Memory B cell (primary cell): ENCODE measurements around the gene RPL41.

Experiments
- ATAC-seq: fragments of 150-1000 bp; cut with Tn5 transposase; 2 replicates; pipeline ENCODE4 v1.10.0; 2021; ENCODE audit warnings: low read depth, mild to moderate bottlenecking, moderate library complexity
- DNase-seq, 2 donors: peaks; one replicate each; pipeline ENCODE4 v3.0.0; 2022; ENCODE audit warnings: low spot score in 2 of 2
- H3K27ac Mint-ChIP-seq: one replicate; pipeline ENCODE4 v1.8.0; 2022; ENCODE audit warnings: mild to moderate bottlenecking, moderate library complexity, mixed read lengths
- H3K27me3 Mint-ChIP-seq: one replicate; pipeline ENCODE4 v1.8.0; 2022; ENCODE audit warnings: mixed read lengths
- H3K36me3 Mint-ChIP-seq: one replicate; pipeline ENCODE4 v1.8.0; 2022; ENCODE audit warnings: mild to moderate bottlenecking, mixed read lengths
- H3K4me1 Mint-ChIP-seq: one replicate; pipeline ENCODE4 v1.8.0; 2022; ENCODE audit warnings: mixed read lengths
- H3K4me3 Mint-ChIP-seq: one replicate; pipeline ENCODE4 v1.8.0; 2022; ENCODE audit warnings: mild to moderate bottlenecking, moderate library complexity, mixed read lengths
- H3K9me3 Mint-ChIP-seq: one replicate; pipeline ENCODE4 v1.8.0; 2022; ENCODE audit warnings: mixed read lengths

The RPL41 gene

GRCh38 chr12:56086096-56086495 is 30.3 kb upstream of the RPL41 start:
- Mint-ChIP-seq H3K4me3 (no peak overlapping the region), H3K36me3 (no peaks in the 10 kb centered on the region), H3K27me3 (peaks cover 8% of the 10 kb centered on the region), H3K4me1 (no peaks in the 10 kb centered on the region), H3K27ac (no peak overlapping the region), H3K9me3 (no peaks in the 10 kb centered on the region)
- ATAC-seq (no peak), DNase-seq (no peak)

DNA sequence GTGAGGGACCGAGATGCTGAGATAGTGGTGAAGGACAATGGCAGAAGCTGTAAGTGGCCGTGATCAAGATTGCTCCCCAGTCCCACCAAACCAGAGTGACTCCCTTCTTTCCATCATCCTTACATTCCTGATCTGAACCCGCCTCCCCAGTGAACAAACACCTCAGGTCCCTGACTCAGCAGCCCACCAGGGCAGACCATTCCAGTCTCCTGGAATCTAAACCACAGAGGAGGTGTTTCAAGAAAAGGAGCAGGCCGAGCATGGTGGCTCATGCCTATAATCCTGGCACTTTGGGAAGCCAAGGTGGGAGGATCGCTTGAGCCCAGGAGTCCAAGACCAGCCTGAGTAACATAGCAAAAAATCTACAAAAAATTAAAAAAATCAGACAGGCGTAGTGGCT is 29.8 kb upstream of the RPL41 start:
- ATAC-seq = no peak
- Mint-ChIP-seq H3K27me3 (peaks cover 8% of the 10 kb centered on the region), H3K4me1 (no peaks in the 10 kb centered on the region), H3K36me3 (no peaks in the 10 kb centered on the region), H3K27ac (no peak overlapping the region), H3K9me3 (no peaks in the 10 kb centered on the region), H3K4me3 (no peak overlapping the region)
- no peak for DNase-seq

DNA sequence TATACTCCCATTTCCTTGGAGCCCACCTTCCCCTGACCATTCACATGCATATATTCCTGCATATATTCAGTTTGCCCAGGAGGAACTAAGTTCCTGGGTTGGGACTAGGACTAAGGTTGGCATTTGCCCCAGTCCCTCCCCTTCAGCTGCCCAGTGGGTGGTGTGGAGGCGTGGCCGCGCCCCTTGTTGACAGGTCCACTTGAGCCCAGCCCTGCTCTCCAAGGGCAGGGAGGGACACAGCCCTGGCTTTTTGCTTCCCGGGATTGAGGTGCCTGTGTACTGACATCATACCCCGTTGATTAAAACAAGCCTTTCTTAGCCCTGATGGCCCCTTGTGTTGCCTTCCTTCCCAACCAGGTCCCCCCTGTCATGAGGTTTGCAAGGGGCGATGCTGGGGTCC is 29.2 kb upstream of the RPL41 start:
- DNase-seq = no peak
- no peaks in the 10 kb centered on the region for H3K9me3 Mint-ChIP-seq
- H3K4me3 Mint-ChIP-seq = no peak overlapping the region
- no peaks in the 10 kb centered on the region for H3K36me3 Mint-ChIP-seq
- no peak overlapping the region for H3K27ac Mint-ChIP-seq
- no peaks in the 10 kb centered on the region for H3K4me1 Mint-ChIP-seq
- H3K27me3 Mint-ChIP-seq = peaks cover 5% of the 10 kb centered on the region
- no peak for ATAC-seq

GRCh38 chr12:56097738-56098137 is 18.7 kb upstream of the RPL41 start:
- H3K4me3 Mint-ChIP-seq = no peak overlapping the region
- peak overlapping the region; percentile 36 for H3K27ac Mint-ChIP-seq
- H3K4me1 Mint-ChIP-seq = no peaks in the 10 kb centered on the region
- no peaks in the 10 kb centered on the region for H3K9me3 Mint-ChIP-seq
- H3K27me3 Mint-ChIP-seq = peaks cover 22% of the 10 kb centered on the region
- ATAC-seq (no peak), DNase-seq (no peak)
- no peaks in the 10 kb centered on the region for H3K36me3 Mint-ChIP-seq

- H3K36me3 Mint-ChIP-seq = no peaks in the 10 kb centered on the region
- no peak overlapping the region for H3K4me3 Mint-ChIP-seq
- H3K4me1 Mint-ChIP-seq = peaks cover 5% of the 10 kb centered on the region
- ATAC-seq (no peak), DNase-seq (no peak)
- H3K27ac Mint-ChIP-seq = no peak overlapping the region
- no peaks in the 10 kb centered on the region for H3K9me3 Mint-ChIP-seq
- H3K27me3 Mint-ChIP-seq = peaks cover 16% of the 10 kb centered on the region
Observed at GRCh38 chr12:56098592-56098991, 17.8 kb upstream of the RPL41 start.

- H3K4me1 Mint-ChIP-seq = peaks cover 7% of the 10 kb centered on the region
- ATAC-seq = no peak
Observed at GRCh38 chr12:56099787-56100186, 16.6 kb upstream of the RPL41 start.

GRCh38 chr12:56101045-56101444 is 15.4 kb upstream of the RPL41 start:
- Mint-ChIP-seq H3K4me3 (no peak overlapping the region), H3K9me3 (no peaks in the 10 kb centered on the region), H3K36me3 (no peaks in the 10 kb centered on the region), H3K27ac (no peak overlapping the region), H3K27me3 (peaks cover 4% of the 10 kb centered on the region), H3K4me1 (peaks cover 14% of the 10 kb centered on the region)
- ATAC-seq (no peak), DNase-seq (no peak)

More at GRCh38 chr12:56099787-56100186, 16.6 kb upstream of the RPL41 start:
- no peaks in the 10 kb centered on the region for H3K9me3 Mint-ChIP-seq
- H3K4me3 Mint-ChIP-seq = no peak overlapping the region
- DNase-seq = no peak
- no peak overlapping the region for H3K27ac Mint-ChIP-seq
- H3K36me3 Mint-ChIP-seq = no peaks in the 10 kb centered on the region
- peaks cover 10% of the 10 kb centered on the region for H3K27me3 Mint-ChIP-seq

- Mint-ChIP-seq H3K27me3 (peaks cover 2% of the 10 kb centered on the region), H3K36me3 (peaks cover 3% of the 10 kb centered on the region), H3K4me3 (no peak overlapping the region), H3K27ac (no peak overlapping the region), H3K4me1 (peaks cover 20% of the 10 kb centered on the region), H3K9me3 (no peaks in the 10 kb centered on the region)
- DNase-seq (no peak), ATAC-seq (no peak)
Observed at GRCh38 chr12:56102683-56103065, 13.8 kb upstream of the RPL41 start.

DNA sequence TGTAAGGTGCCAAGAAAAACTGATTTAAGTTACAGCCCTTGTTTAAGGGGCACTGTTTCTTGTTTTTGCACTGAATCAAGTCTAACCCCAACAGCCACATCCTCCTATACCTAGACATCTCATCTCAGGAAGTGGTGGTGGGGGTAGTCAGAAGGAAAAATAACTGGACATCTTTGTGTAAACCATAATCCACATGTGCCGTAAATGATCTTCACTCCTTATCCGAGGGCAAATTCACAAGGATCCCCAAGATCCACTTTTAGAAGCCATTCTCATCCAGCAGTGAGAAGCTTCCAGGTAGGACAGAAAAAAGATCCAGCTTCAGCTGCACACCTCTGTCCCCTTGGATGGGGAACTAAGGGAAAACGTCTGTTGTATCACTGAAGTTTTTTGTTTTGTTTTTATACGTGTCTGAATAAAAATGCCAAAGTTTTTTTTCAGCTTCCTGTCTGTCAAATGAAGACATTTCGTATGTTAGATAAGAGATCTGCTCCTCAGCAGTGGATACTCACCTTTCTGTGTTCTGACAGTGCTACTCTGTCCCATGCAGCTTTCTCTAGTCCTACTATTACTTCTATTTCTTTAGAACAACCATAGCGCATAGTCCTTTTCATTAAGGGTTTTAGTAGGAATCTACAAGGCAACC is 13.2 kb upstream of the RPL41 start:
- no peak for ATAC-seq

GRCh38 chr12:56103823-56104108 is 12.7 kb upstream of the RPL41 start:
- peaks cover 3% of the 10 kb centered on the region for H3K36me3 Mint-ChIP-seq
- no peak for DNase-seq
- no peaks in the 10 kb centered on the region for H3K9me3 Mint-ChIP-seq
- no peaks in the 10 kb centered on the region for H3K27me3 Mint-ChIP-seq
- H3K4me1 Mint-ChIP-seq = peaks cover 20% of the 10 kb centered on the region
- H3K4me3 Mint-ChIP-seq = peak overlapping the region; percentile 92
- no peak for ATAC-seq
- H3K27ac Mint-ChIP-seq = peak overlapping the region; percentile 85

More for the DNA sequence above, 13.2 kb upstream of the RPL41 start:
- Mint-ChIP-seq H3K27me3 (no peaks in the 10 kb centered on the region), H3K27ac (peak overlapping the region; percentile 85), H3K4me1 (peaks cover 20% of the 10 kb centered on the region), H3K9me3 (no peaks in the 10 kb centered on the region), H3K36me3 (peaks cover 3% of the 10 kb centered on the region), H3K4me3 (peak overlapping the region; percentile 92)
- no peak for DNase-seq

DNA sequence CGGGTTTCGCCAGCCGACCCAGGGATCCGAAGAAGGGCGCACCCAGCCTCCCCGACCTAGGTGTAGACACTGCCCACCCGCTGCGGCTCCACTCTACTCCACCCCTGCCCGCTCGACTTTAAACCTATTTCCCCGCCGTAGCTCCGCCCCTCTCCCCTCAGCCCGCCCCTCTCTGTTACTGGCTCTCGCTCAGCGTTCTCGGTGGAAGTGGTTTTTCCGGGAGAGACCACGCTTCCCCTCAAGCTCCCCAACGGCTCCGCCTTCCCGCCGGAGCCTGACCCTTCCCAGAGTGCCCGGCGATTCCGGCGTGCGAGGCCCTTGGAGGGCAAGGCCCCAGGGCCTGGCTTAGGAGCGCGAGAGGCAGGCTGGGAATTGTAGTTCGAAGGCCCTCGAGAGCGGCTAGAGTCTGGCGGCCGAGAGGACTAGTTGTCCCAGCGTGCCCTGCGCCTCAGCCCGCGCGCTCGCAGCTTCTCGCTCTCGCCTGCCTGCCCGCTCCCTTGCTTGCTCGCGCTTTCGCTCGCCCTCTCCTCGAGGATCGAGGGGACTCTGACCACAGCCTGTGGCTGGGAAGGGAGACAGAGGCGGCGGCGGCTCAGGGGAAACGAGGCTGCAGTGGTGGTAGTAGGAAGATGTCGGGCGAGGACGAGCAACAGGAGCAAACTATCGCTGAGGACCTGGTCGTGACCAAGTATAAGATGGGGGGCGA is 12.2 kb upstream of the RPL41 start, which contains the start of gene PA2G4:
Gene PA2G4 (plus strand): TSS at position 451 of the 706 bp plus-strand sequence. CDS start 179 bp downstream, at position 630.
- DNase-seq (peak; percentile 83 to 89), ATAC-seq (peak; percentile 93)
- H3K4me3 Mint-ChIP-seq = peak within 1 kb of the TSS; percentile 92
- peaks cover 3% of the 10 kb centered on the region for H3K36me3 Mint-ChIP-seq
- H3K4me1 Mint-ChIP-seq = peaks cover 20% of the 10 kb centered on the region
- H3K9me3 Mint-ChIP-seq = no peaks in the 10 kb centered on the region
- peak within 1 kb of the TSS; percentile 85 for H3K27ac Mint-ChIP-seq
- H3K27me3 Mint-ChIP-seq = no peaks in the 10 kb centered on the region

GRCh38 chr12:56104815-56105608 is 11.4 kb upstream of the RPL41 start:
- H3K4me1 Mint-ChIP-seq = peaks cover 20% of the 10 kb centered on the region
- ATAC-seq (peak; percentile 3), DNase-seq (no peak)
- H3K9me3 Mint-ChIP-seq = no peaks in the 10 kb centered on the region
- H3K36me3 Mint-ChIP-seq = peaks cover 5% of the 10 kb centered on the region
- peak overlapping the region; percentile 92 for H3K4me3 Mint-ChIP-seq
- H3K27me3 Mint-ChIP-seq = no peaks in the 10 kb centered on the region
- peak overlapping the region; percentile 85 for H3K27ac Mint-ChIP-seq

DNA sequence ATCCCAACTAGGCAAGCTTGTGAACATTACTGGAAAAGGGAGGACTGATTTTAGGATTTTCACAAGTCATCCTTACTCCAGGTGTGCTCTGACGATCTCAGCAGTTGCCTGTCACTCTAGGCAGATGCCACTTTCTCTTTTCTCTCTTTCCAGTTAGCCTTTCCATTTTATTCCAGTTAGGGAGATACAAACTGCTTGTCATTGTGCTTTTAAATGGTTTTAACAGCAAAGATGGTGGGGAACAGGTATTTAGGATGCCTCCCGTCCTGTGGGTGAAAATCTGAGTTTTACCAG is 10.9 kb upstream of the RPL41 start:
- ATAC-seq (no peak), DNase-seq (no peak)
- Mint-ChIP-seq H3K4me3 (peak overlapping the region; percentile 92), H3K9me3 (no peaks in the 10 kb centered on the region), H3K36me3 (peaks cover 8% of the 10 kb centered on the region), H3K27ac (peak overlapping the region; percentile 85), H3K27me3 (no peaks in the 10 kb centered on the region), H3K4me1 (peaks cover 20% of the 10 kb centered on the region)

DNA sequence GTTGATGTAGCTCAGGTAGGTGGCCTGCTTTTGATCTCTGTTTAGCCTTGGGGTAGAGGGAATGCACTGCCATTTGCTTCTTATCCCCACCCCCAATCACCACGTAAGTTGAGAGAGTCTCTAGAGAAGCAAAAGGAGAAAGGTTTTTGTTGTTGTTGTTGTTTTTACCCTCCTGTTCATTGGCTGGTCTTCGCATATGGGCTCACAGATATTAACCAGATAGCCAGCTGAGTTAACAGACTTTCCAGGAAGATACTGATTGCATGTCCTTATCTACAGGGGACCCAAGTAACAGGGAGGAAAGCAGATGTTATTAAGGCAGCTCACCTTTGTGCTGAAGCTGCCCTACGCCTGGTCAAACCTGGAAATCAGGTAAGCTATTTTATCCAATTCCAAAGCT is 9.2 kb upstream of the RPL41 start:
- Mint-ChIP-seq H3K27ac (peak overlapping the region; percentile 67), H3K4me3 (no peak overlapping the region), H3K36me3 (peaks cover 15% of the 10 kb centered on the region), H3K4me1 (peaks cover 20% of the 10 kb centered on the region), H3K27me3 (no peaks in the 10 kb centered on the region), H3K9me3 (no peaks in the 10 kb centered on the region)
- ATAC-seq (no peak), DNase-seq (no peak)
